H9 (cell line): Measurements from ENCODE around the gene AGAP5. TPM values are rescaled to one million over a fixed set of nuclear protein-coding genes. Genes with fewer than 3 reads are reported as not detected.
A peak's percentile ranks its signal among the peaks of the same experiment; 100 is the strongest.

Experiments
- DNase-seq: peaks from one replicate; pipeline ENCODE4 v3.0.0-alpha.2; 2017
- H2AFZ ChIP-seq: one replicate; pipeline ENCODE4 v1.6.1; 2013; ENCODE audit warnings: mild to moderate bottlenecking, low read length, control low read depth, moderate library complexity
- H2AK5ac ChIP-seq: 2 replicates; pipeline ENCODE4 v1.6.1; 2013; ENCODE audit warnings: low read length, control low read depth, mixed read lengths; ENCODE audit not compliant: insufficient read length
- H2BK120ac ChIP-seq: one replicate; pipeline ENCODE4 v1.6.1; 2013; ENCODE audit warnings: low read depth, mild to moderate bottlenecking, low read length, control low read depth, inconsistent platforms; ENCODE audit not compliant: poor library complexity, severe bottlenecking
- H2BK12ac ChIP-seq: 2 replicates; pipeline ENCODE4 v1.6.1; 2013; ENCODE audit warnings: low read length, control low read depth, mixed read lengths, low read depth; ENCODE audit not compliant: insufficient read length
- H2BK15ac ChIP-seq: 2 replicates; pipeline ENCODE4 v1.6.1; 2013; ENCODE audit warnings: low read depth, low read length, control low read depth
- H2BK20ac ChIP-seq: one replicate; pipeline ENCODE4 v1.6.1; 2013; ENCODE audit warnings: low read depth, mild to moderate bottlenecking, low read length, control low read depth, inconsistent platforms; ENCODE audit not compliant: poor library complexity, severe bottlenecking
- H2BK5ac ChIP-seq: 2 replicates; pipeline ENCODE4 v1.6.1; 2013; ENCODE audit warnings: low read length, control low read depth, mixed read lengths; ENCODE audit not compliant: insufficient read length
- H3K14ac ChIP-seq: 2 replicates; pipeline ENCODE4 v1.6.1; 2013; ENCODE audit warnings: low read length, control low read depth; ENCODE audit not compliant: insufficient read depth
- H3K18ac ChIP-seq: 2 replicates; pipeline ENCODE4 v1.6.1; 2013; ENCODE audit warnings: low read depth, mild to moderate bottlenecking, mixed read lengths, low read length, control low read depth; ENCODE audit not compliant: insufficient read length
- H3K23ac ChIP-seq: 2 replicates; pipeline ENCODE4 v1.6.1; 2013; ENCODE audit warnings: low read length, control low read depth, mixed read lengths, low read depth; ENCODE audit not compliant: insufficient read length
- H3K23me2 ChIP-seq: 2 replicates; pipeline ENCODE4 v1.6.1; 2013; ENCODE audit warnings: low read depth, mild to moderate bottlenecking, mixed read lengths, low read length, control low read depth; ENCODE audit not compliant: insufficient read length, poor library complexity, severe bottlenecking
- H3K27ac ChIP-seq: 2 replicates; pipeline ENCODE4 v1.5.1; 2013; ENCODE audit warnings: low read length, control low read depth, mixed read lengths, low read depth; ENCODE audit not compliant: insufficient read length
- H3K27me3 ChIP-seq: 2 replicates; pipeline ENCODE4 v1.6.1; 2013; ENCODE audit warnings: low read length, control low read depth, inconsistent platforms; ENCODE audit not compliant: insufficient read depth
- H3K4ac ChIP-seq: 2 replicates; pipeline ENCODE4 v1.6.1; 2013; ENCODE audit warnings: low read depth, mild to moderate bottlenecking, control low read depth, inconsistent platforms, low read length, moderate library complexity
- H3K4me1 ChIP-seq: 2 replicates; pipeline ENCODE4 v1.6.1; 2013; ENCODE audit warnings: low read length, control low read depth, inconsistent platforms; ENCODE audit not compliant: insufficient read depth
- H3K4me2 ChIP-seq: 2 replicates; pipeline ENCODE4 v1.6.1; 2013; ENCODE audit warnings: low read length, control low read depth, mixed read lengths; ENCODE audit not compliant: insufficient read length, insufficient read depth
- H3K56ac ChIP-seq: 2 replicates; pipeline ENCODE4 v1.6.1; 2013; ENCODE audit warnings: low read depth, mild to moderate bottlenecking, mixed read lengths, low read length, control low read depth; ENCODE audit not compliant: insufficient read length
- H3K79me1 ChIP-seq: 2 replicates; pipeline ENCODE4 v1.6.1; 2013; ENCODE audit warnings: low read depth, mild to moderate bottlenecking, moderate library complexity, low read length, control low read depth, inconsistent platforms; ENCODE audit not compliant: insufficient read depth, poor library complexity, severe bottlenecking
- H3K79me2 ChIP-seq: 2 replicates; pipeline ENCODE4 v1.6.1; 2013; ENCODE audit warnings: low read length, control low read depth, inconsistent platforms; ENCODE audit not compliant: insufficient read depth
- H3K9ac ChIP-seq: 2 replicates; pipeline ENCODE4 v1.6.1; 2013; ENCODE audit warnings: low read length, control low read depth, mixed read lengths; ENCODE audit not compliant: insufficient read length; ENCODE audit errors: extremely low read depth
- H3K9me3 ChIP-seq: one replicate; pipeline ENCODE4 v1.6.1; 2013; ENCODE audit warnings: low read depth, low read length, inconsistent platforms; ENCODE audit not compliant: control insufficient read depth
- H3T11ph ChIP-seq: one replicate; pipeline ENCODE4 v1.6.1; 2013; ENCODE audit warnings: mild to moderate bottlenecking, low read length, control low read depth, inconsistent platforms
- H4K20me1 ChIP-seq: one replicate; pipeline ENCODE4 v1.6.1; 2013; ENCODE audit not compliant: control insufficient read depth, insufficient read length, insufficient read depth
- H4K5ac ChIP-seq: 2 replicates; pipeline ENCODE4 v1.6.1; 2013; ENCODE audit warnings: low read depth, mild to moderate bottlenecking, mixed read lengths, low read length, control low read depth; ENCODE audit not compliant: insufficient read length
- H4K8ac ChIP-seq: replicated peaks from 2 replicates; pipeline ENCODE4 v1.6.1; 2013; ENCODE audit warnings: low read length, control low read depth, mixed read lengths, low read depth; ENCODE audit not compliant: insufficient read length
- H4K91ac ChIP-seq: 2 replicates; pipeline ENCODE4 v1.6.1; 2013; ENCODE audit warnings: low read depth, mild to moderate bottlenecking, moderate library complexity, mixed read lengths, low read length, control low read depth; ENCODE audit not compliant: insufficient read length
- H3K27ac Mint-ChIP-seq, 3 experiments: 2 replicates in 2 of 3; 3 replicates in 1 of 3; pipeline ENCODE4 v1.8.0; 2020 to 2021; ENCODE audit warnings: mixed read lengths in 3 of 3, mild to moderate bottlenecking in 1 of 3, moderate library complexity in 1 of 3
- H3K27me3 Mint-ChIP-seq: 2 replicates; pipeline ENCODE4 v1.8.0; 2021; ENCODE audit warnings: low read depth, mild to moderate bottlenecking, moderate library complexity, mixed read lengths
- H3K36me3 Mint-ChIP-seq, 3 experiments: 2 replicates in 2 of 3; 3 replicates in 1 of 3; pipeline ENCODE4 v1.8.0; 2020 to 2021; ENCODE audit warnings: low read depth in 3 of 3, mixed read lengths in 3 of 3; ENCODE audit not compliant: insufficient read depth in 1 of 3
- H3K4me1 Mint-ChIP-seq, 2 experiments: 2 replicates each; pipeline ENCODE4 v1.8.0; 2020; ENCODE audit warnings: mixed read lengths in 2 of 2
- H3K4me3 Mint-ChIP-seq, 2 experiments: 2 replicates in 1 of 2; 3 replicates in 1 of 2; pipeline ENCODE4 v1.8.0; 2020 to 2021; ENCODE audit warnings: mild to moderate bottlenecking in 2 of 2, mixed read lengths in 2 of 2, moderate library complexity in 1 of 2
- H3K9me3 Mint-ChIP-seq, 2 experiments: 2 replicates in 1 of 2; 3 replicates in 1 of 2; pipeline ENCODE4 v1.8.0; 2020; ENCODE audit warnings: mild to moderate bottlenecking in 2 of 2, mixed read lengths in 2 of 2, moderate library complexity in 1 of 2
- CTCF ChIP-seq: fragments of 200-600 bp; sonication (generic); conservative IDR thresholded peaks from 3 replicates; pipeline ENCODE4 v1.8.0; 2021; ENCODE audit warnings: antibody characterized with exemption, mild to moderate bottlenecking
- whole genome bisulfite sequencing: extraction: QIAGEN DNeasy Blood & Tissue Kit; methylation state at CpG from one replicate; pipeline ENCODE4 v1.1.7; 2013; ENCODE audit warnings: missing lambda C conversion rate, low lambda C conversion rate, mixed read lengths; ENCODE audit not compliant: insufficient read length; ENCODE audit errors: extremely low coverage; 5-methylcytosine and 5-hydroxymethylcytosine counted together
- total RNA-seq: library from RNA; stranded (reverse); gene quantifications from 2 replicates; pipeline ENCODE4 v1.2.1, GENCODE V29; 2021

AGAP5 gene
- total RNA-seq, 1 experiment from 2014 or later, result 5.2 TPM

GRCh38 chr10:73627300-73627699 is 70.6 kb downstream of the AGAP5 start:
- Mint-ChIP-seq H3K36me3 (no peaks in the 10 kb centered on the region; a peak in 1 of 7 replicates), H3K27ac (0 out of 7 replicates have a peak overlapping the region, but pooled peaks of 1 of the 3 experiments have one; percentile 21), H3K4me1 (peaks cover 14 to 17% of the 10 kb centered on the region in 2 experiments), H3K27me3 (no peaks in the 10 kb centered on the region), H3K4me3 (peak overlapping the region; percentile 98), H3K9me3 (no peaks in the 10 kb centered on the region; a peak in 1 of 5 replicates)
- H3K9me3 ChIP-seq, result no peaks in the 10 kb centered on the region
- no peak overlapping the region for H2BK20ac ChIP-seq
- H3K23me2 ChIP-seq, result no peaks in the 10 kb centered on the region
- H4K8ac ChIP-seq, result no peak overlapping the region
- peaks cover 2% of the 10 kb centered on the region for H3K79me1 ChIP-seq
- no peak overlapping the region for H3K56ac ChIP-seq
- no peak overlapping the region for H3K14ac ChIP-seq
- H3T11ph ChIP-seq, result no peak overlapping the region
- no peaks in the 10 kb centered on the region for H3K4me1 ChIP-seq
- no peak overlapping the region for H3K23ac ChIP-seq
- no peaks in the 10 kb centered on the region; the same call in 1 of the 2 replicates for H3K79me2 ChIP-seq
- H3K18ac ChIP-seq, result no peak overlapping the region
- H4K91ac ChIP-seq, result no peak overlapping the region
- H4K20me1 ChIP-seq, result no peaks in the 10 kb centered on the region
- H2BK12ac ChIP-seq, result no peak overlapping the region
- TF ChIP-seq CTCF, result no peak
- no peak overlapping the region for H3K27ac ChIP-seq
- H3K4ac ChIP-seq, result no peak overlapping the region
- no peak overlapping the region for H3K4me2 ChIP-seq
- H2AK5ac ChIP-seq, result no peak overlapping the region
- no CpG with 5 or more reads among the region's 6 CpGs for WGBS
- no peaks in the 10 kb centered on the region for H3K27me3 ChIP-seq
- H2BK120ac ChIP-seq, result no peak overlapping the region
- no peak overlapping the region for H4K5ac ChIP-seq
- no peak overlapping the region for H2BK5ac ChIP-seq
- no peak overlapping the region for H2AFZ ChIP-seq
- no peak for DNase-seq
- no peak overlapping the region for H3K9ac ChIP-seq
- H2BK15ac ChIP-seq, result no peak overlapping the region
